Neural cell (in vitro differentiated cells): ENCODE data around the gene GH1.

Experiments
- POLR2AphosphoS5 ChIP-seq: IDR thresholded peaks from 2 replicates; pipeline ENCODE4 v1.6.1; 2012
- REST ChIP-seq: IDR thresholded peaks from 2 replicates; pipeline ENCODE4 v1.6.1; 2012; ENCODE audit warnings: borderline replicate concordance
- SMC3 ChIP-seq: fragments of 450-650 bp; conservative IDR thresholded peaks from 2 replicates; pipeline ENCODE4 v1.6.1; 2014; ENCODE audit warnings: antibody characterized with exemption, mild to moderate bottlenecking, moderate library complexity; ENCODE audit not compliant: poor library complexity
- TAF1 ChIP-seq: IDR thresholded peaks from 2 replicates; pipeline ENCODE4 v1.6.1; 2012; ENCODE audit warnings: low read depth

GRCh38 chr17:63932721-63933120 lies 14.1 kb upstream of the GH1 start:
- no peak for TF ChIP-seq POLR2AphosphoS5
- no peak for TF ChIP-seq SMC3
- no peak for TF ChIP-seq REST
- no peak for TF ChIP-seq TAF1
